Effector memory CD8-positive, alpha-beta T cell (primary cell): ENCODE measurements around the gene ESRRA.

Source experiments
- ATAC-seq: fragments of 150-1000 bp; cut with Tn5 transposase; replicated peaks from 2 replicates; pipeline ENCODE4 v1.10.0; 2021; ENCODE audit warnings: mild to moderate bottlenecking, moderate library complexity
- DNase-seq, 3 experiments: peaks; one replicate each; pipeline ENCODE4 v3.0.0; 2021
- H3K27ac Mint-ChIP-seq, 2 donors: one replicate each; pipeline ENCODE4 v1.8.0; 2022; ENCODE audit warnings: mild to moderate bottlenecking in 2 of 2, mixed read lengths in 2 of 2, moderate library complexity in 2 of 2
- H3K27me3 Mint-ChIP-seq, 2 donors: one replicate each; pipeline ENCODE4 v1.8.0; 2022; ENCODE audit warnings: mixed read lengths in 2 of 2
- H3K36me3 Mint-ChIP-seq: one replicate; pipeline ENCODE4 v1.8.0; 2022; ENCODE audit warnings: mild to moderate bottlenecking, moderate library complexity, mixed read lengths; ENCODE audit not compliant: insufficient read depth
- H3K4me1 Mint-ChIP-seq, 2 donors: one replicate each; pipeline ENCODE4 v1.8.0; 2022; ENCODE audit warnings: low read depth in 2 of 2, mixed read lengths in 2 of 2
- H3K4me3 Mint-ChIP-seq, 2 donors: one replicate each; pipeline ENCODE4 v1.8.0; 2022; ENCODE audit warnings: mild to moderate bottlenecking in 2 of 2, mixed read lengths in 2 of 2, moderate library complexity in 2 of 2
- H3K9me3 Mint-ChIP-seq, 2 donors: one replicate each; pipeline ENCODE4 v1.8.0; 2022; ENCODE audit warnings: mixed read lengths in 2 of 2

ESRRA gene

DNA sequence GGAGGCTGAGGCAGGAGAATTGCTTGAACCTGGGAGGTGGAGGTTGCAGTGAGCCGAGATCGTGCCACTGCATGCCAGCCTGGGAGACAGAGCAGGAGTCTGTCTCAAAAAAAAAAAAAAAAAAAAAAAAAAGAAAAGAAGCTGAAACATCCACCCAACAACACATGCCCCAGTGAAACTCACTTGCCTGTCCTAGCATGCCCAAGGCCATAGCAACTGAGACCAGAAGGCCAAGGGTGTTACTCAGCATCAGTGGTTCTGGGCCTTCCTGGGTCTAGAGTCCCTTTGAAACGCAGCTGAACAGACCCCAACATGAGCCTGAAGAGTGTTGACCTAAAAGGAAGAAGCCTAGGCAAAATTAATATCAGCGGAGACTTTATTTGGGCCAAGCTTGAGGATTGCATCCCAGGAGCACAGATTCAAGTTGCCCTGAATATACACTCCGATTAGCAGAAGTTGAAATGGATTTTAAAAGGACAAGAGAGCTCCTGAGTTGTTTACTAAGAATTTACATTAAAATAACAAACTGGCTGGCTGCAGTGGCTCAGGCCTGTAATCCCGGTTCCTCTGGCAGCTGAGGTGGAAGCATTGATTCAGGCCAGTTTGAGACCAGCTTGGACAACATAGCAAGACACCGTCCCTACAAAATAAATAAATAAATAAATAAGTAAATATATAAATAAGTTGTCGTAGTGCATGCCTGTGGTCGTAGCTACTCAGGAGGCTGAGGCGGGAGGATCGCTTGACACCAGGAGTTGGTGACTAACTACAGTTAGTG, 19.6 kb downstream of the ESRRA start:
- no peak for DNase-seq
- no peaks in the 10 kb centered on the region for H3K27me3 Mint-ChIP-seq
- H3K27ac Mint-ChIP-seq, result no peak overlapping the region
- no peak overlapping the region for H3K4me3 Mint-ChIP-seq
- ATAC-seq, result no peak
- H3K9me3 Mint-ChIP-seq, result no peaks in the 10 kb centered on the region
- H3K4me1 Mint-ChIP-seq, result peaks cover 4% of the 10 kb centered on the region in 2 donors
- H3K36me3 Mint-ChIP-seq, result peaks cover 14% of the 10 kb centered on the region

DNA sequence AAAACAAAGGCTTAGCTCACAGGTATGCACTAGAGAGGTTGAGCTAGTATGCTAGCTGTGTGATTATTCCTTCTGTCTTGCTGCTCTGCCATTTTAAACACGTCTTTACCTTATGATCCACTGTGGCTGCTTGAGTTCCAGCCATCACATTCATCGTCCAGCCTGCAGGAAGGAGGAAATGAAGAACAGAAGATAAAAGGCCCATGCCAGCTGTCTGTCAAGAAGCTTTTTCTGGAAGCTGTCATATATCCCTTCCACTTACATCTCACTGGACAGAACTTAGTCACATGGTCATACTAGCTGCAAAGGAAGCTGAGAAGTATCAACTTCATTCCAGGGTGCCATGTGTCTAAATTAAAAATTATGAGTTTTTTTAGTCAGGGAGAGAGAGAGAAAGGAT, 22.1 kb downstream of the ESRRA start:
- H3K9me3 Mint-ChIP-seq, result no peaks in the 10 kb centered on the region
- peaks cover 8% of the 10 kb centered on the region for H3K36me3 Mint-ChIP-seq
- H3K27me3 Mint-ChIP-seq, result no peaks in the 10 kb centered on the region
- H3K4me3 Mint-ChIP-seq, result no peak overlapping the region
- no peak for DNase-seq
- ATAC-seq, result no peak
- peaks cover 8 to 14% of the 10 kb centered on the region in 2 donors for H3K4me1 Mint-ChIP-seq
- H3K27ac Mint-ChIP-seq, result no peak overlapping the region

GRCh38 chr11:64327993-64328392, 22.7 kb downstream of the ESRRA start:
- H3K9me3 Mint-ChIP-seq, result no peaks in the 10 kb centered on the region
- H3K27me3 Mint-ChIP-seq, result no peaks in the 10 kb centered on the region
- H3K4me1 Mint-ChIP-seq, result peaks cover 8 to 14% of the 10 kb centered on the region in 2 donors
- no peak overlapping the region for H3K27ac Mint-ChIP-seq
- DNase-seq (no peak), ATAC-seq (no peak)
- H3K36me3 Mint-ChIP-seq, result peaks cover 8% of the 10 kb centered on the region
- no peak overlapping the region for H3K4me3 Mint-ChIP-seq

DNA sequence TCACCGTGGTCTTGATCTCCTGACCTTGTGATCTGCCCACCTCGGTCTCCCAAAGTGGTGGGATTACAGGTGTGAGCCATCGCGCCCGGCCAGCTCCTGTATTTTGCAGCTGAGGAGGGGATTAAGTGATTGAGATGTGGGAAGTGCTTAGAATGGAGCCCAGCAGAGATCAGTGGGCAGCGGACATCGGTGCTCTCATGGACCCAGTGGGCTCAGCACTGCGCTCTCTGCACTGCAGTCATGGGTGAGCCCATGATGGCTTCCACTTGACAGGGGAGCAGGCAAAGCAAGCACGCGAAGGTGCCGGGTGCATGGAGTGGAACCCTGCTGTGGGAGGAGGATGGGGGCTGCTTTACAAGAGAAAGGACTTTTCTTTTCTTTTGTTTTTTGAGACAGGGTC, 25.6 kb downstream of the ESRRA start:
- H3K36me3 Mint-ChIP-seq, result peaks cover 4% of the 10 kb centered on the region
- peak overlapping the region in 1 of 2 donors; percentile 11 for H3K27ac Mint-ChIP-seq
- ATAC-seq (no peak), DNase-seq (no peak)
- H3K27me3 Mint-ChIP-seq, result no peaks in the 10 kb centered on the region
- H3K9me3 Mint-ChIP-seq, result no peaks in the 10 kb centered on the region
- peak overlapping the region in 1 of 2 donors; percentile 52 for H3K4me3 Mint-ChIP-seq
- peaks cover 8 to 14% of the 10 kb centered on the region in 2 donors for H3K4me1 Mint-ChIP-seq

- no peaks in the 10 kb centered on the region for H3K27me3 Mint-ChIP-seq
- H3K4me3 Mint-ChIP-seq, result peak overlapping the region; percentile 47 to 52
- peaks cover 8 to 14% of the 10 kb centered on the region in 2 donors for H3K4me1 Mint-ChIP-seq
- peak; percentile 90 for ATAC-seq
- H3K36me3 Mint-ChIP-seq, result peaks cover 4% of the 10 kb centered on the region
- H3K9me3 Mint-ChIP-seq, result no peaks in the 10 kb centered on the region
- peak overlapping the region; percentile 11 to 42 for H3K27ac Mint-ChIP-seq
- DNase-seq, result peak; percentile 72 to 80 (median 73)
Observed at GRCh38 chr11:64331569-64332371, 26.4 kb downstream of the ESRRA start.

DNA sequence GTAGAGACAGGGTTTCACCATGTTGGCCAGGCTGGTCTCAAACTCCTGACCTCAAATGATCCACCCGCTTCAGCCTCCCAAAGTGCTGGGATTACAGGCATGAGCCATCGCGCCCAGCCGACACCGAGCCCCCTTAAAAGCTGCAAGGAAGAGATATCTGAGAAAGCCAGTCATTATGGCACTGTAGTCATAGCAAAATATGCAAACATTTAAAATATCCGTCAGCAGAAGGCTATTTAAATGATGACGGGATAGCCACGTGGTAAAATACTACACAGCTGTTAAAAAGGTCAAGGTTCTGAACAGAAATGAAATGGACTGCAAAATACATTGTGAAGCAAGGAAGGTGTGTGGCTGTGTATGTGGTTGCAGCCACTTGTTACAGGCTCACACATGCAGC, 28.2 kb downstream of the ESRRA start:
- H3K4me1 Mint-ChIP-seq, result peaks cover 11 to 14% of the 10 kb centered on the region in 2 donors
- H3K27ac Mint-ChIP-seq, result no peak overlapping the region
- H3K36me3 Mint-ChIP-seq, result peaks cover 13% of the 10 kb centered on the region
- no peak overlapping the region for H3K4me3 Mint-ChIP-seq
- no peak for DNase-seq
- H3K9me3 Mint-ChIP-seq, result no peaks in the 10 kb centered on the region
- no peak for ATAC-seq
- H3K27me3 Mint-ChIP-seq, result no peaks in the 10 kb centered on the region

GRCh38 chr11:64334764-64335735, 29.7 kb downstream of the ESRRA start:
- no peak for DNase-seq
- Mint-ChIP-seq H3K36me3 (peaks cover 20% of the 10 kb centered on the region), H3K4me3 (no peak overlapping the region), H3K9me3 (no peaks in the 10 kb centered on the region), H3K4me1 (peaks cover 24% of the 10 kb centered on the region in 2 donors), H3K27me3 (no peaks in the 10 kb centered on the region), H3K27ac (no peak overlapping the region)
- ATAC-seq, result no peak

DNA sequence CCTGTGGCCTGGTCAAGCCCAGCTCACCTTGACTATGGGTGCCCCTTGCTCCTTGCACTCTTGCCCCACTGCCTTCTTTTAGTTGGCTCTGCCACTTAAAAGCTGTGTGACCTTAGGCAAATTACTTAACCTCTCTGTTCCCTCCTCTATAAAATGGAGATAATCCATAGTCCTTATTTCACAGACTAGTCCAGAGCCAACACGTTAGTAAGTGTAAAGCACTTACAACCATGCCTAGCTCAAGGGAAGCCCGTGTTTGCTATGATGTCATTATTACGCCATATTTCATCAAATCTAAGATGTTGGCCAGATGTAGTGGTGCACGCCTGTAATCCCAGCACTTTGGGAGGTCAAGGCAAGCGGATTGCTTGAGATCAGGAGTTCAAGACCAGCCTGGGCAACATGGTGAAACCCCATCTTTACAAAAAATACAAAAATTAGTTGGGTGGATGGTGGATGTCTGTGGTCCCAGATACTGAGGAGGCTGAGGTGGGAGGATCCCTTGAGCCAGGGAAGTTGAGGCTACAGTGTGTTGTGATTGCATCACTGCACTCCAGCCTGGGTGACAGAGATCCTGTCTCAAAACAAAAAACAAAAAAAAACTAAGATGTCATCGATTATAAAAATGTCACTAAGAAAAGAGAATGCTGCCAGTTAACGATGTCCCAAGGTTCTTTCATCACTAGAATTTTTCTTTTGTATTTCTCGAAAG, 32.4 kb downstream of the ESRRA start:
- Mint-ChIP-seq H3K27me3 (no peaks in the 10 kb centered on the region), H3K4me3 (peak overlapping the region in 1 of 2 donors; percentile 8), H3K4me1 (peaks cover 26 to 41% of the 10 kb centered on the region in 2 donors), H3K27ac (peak overlapping the region in 1 of 2 donors; percentile 60), H3K9me3 (no peaks in the 10 kb centered on the region), H3K36me3 (peaks cover 31% of the 10 kb centered on the region)
- ATAC-seq (no peak), DNase-seq (no peak)

GRCh38 chr11:64338716-64339115, 33.4 kb downstream of the ESRRA start:
- Mint-ChIP-seq H3K27ac (peak overlapping the region; percentile 98 to 99), H3K36me3 (peaks cover 31% of the 10 kb centered on the region), H3K27me3 (no peaks in the 10 kb centered on the region), H3K9me3 (no peaks in the 10 kb centered on the region), H3K4me3 (peak overlapping the region; percentile 93 to 94), H3K4me1 (peaks cover 26 to 44% of the 10 kb centered on the region in 2 donors)
- DNase-seq (no peak), ATAC-seq (no peak)

GRCh38 chr11:64339286-64339685, 34.0 kb downstream of the ESRRA start:
- H3K4me1 Mint-ChIP-seq, result peaks cover 26 to 45% of the 10 kb centered on the region in 2 donors
- H3K9me3 Mint-ChIP-seq, result no peaks in the 10 kb centered on the region
- H3K4me3 Mint-ChIP-seq, result peak overlapping the region; percentile 93 to 94
- no peaks in the 10 kb centered on the region for H3K27me3 Mint-ChIP-seq
- H3K36me3 Mint-ChIP-seq, result peaks cover 31% of the 10 kb centered on the region
- H3K27ac Mint-ChIP-seq, result peak overlapping the region; percentile 98 to 99
- DNase-seq (no peak), ATAC-seq (no peak)

DNA sequence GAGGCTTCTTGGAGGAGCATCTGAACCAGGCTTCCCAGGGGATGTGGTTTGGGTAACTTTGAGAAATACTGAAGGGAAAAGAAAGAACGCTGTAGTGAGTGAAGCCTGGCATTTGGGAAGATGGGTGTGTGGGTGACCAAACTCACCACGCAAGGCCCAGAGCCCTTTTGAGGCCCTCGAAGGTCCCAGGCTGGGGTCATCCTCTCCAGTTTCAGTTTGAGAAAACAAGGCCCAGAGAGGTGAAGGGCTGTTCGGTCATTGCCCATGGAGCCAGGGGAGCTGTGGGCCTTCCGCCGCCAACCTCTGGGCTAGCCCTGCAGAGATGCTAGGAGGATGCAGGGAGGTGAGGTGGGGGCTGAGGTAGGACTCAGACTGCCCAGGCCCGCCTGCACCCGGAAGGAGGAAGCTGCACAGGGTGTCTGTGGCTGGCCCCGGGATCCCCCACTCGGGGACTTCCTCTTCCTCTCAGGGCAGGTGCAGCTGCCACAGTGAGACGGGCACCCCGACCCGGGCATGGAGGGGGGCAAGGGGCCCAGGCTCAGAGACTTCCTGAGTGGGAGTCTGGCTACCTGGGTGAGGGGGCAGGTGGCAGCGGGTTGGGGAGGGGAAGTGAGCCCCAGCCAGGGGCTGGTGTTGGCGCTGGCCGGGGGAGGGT, 34.6 kb downstream of the ESRRA start, which contains the start of gene CCDC88B:
TSS of gene CCDC88B (plus strand) at position 451 of the 655 bp plus-strand sequence. CDS start at position 514, 63 bp downstream.
- Mint-ChIP-seq H3K36me3 (peaks cover 31% of the 10 kb centered on the region), H3K27me3 (no peaks in the 10 kb centered on the region), H3K4me1 (peaks cover 26 to 48% of the 10 kb centered on the region in 2 donors), H3K9me3 (no peaks in the 10 kb centered on the region), H3K27ac (peak within 1 kb of the TSS; percentile 98 to 99), H3K4me3 (peak within 1 kb of the TSS; percentile 93 to 94)
- peak; percentile 92 for ATAC-seq
- DNase-seq, result peak; percentile 88 to 90 (median 90)
